Measurements from ENCODE around the gene MSANTD1.

Gene MSANTD1

DNA sequence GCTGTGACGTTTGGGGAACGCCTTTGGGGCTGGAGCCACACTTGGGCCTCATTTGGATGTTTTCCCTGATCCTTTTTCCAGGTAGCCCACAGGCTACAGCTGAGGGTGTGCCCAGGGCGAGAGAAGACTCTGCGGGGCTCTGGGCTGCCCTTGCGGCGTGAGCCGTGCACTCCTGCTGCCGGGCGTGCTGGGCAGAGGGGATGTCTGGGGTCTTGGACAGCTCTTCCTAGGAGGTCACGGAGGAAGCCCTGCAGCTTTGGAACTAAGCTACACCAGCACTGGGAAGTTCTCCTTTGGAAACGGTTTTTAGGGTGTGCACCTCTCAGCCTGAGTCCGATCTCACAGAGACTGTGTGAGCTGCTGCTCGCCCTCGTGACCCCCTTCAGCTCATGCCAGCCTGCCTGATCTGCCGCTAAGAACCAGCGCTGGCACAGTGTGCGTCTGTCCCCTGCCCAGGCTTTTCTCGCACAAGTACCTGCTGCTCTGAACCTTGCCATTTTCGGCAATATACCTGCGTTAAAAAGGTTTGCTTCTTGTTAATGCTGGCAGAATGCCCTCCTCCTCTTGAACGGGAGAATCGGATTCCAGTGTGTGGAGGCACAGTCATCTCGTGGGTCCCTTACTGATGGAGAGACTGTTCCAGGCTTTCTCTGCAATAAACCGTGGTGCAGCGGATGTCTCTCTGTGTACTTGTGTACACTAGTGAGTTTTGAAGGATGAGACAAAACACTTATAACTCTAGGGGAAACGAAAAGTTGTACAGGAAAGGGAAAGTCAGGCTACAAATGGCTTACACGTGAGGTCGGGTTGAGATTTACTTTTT lies 14.3 kb downstream of the MSANTD1 start:
- DNase-seq (ENCODE audit: low read depth in 2 of 2) = no peak

DNA sequence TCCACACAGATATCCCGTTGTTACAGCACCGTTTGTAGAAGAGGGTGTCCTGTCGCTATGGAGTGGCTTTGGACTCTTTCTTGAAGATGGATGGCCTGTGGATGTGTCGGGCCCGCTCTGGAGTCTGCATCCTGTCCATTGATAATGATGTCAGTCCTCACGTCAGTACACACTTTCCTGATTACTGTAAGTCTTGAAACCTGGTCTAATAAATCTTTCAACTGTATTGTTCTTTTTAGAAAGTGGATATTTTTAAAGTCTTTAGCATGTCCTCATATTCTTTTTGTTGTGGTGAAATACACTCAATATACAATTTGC lies 14.9 kb downstream of the MSANTD1 start:
- DNase-seq (ENCODE audit: low read depth in 2 of 2) = no peak

DNA sequence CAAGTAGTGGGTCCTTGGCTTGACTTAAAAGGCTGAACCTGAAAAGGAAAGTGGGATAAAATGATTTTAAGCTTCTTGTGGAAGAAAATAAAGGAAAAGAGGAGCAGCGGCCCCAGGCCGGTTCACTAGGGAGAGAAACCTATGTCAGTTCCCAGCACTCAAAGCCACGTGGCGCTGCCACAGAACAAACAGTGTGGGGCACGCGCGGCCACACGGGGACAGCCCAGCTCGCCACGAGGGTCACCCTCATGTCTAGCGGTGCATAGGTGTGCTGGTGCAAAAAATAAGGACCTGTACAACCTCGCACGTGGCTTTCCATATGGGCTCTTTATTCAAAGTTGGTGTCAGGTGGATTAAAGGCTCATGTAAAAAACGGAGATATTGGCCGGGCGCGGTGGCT lies 17.1 kb downstream of the MSANTD1 start:
- no peak for DNase-seq (ENCODE audit: low read depth in 2 of 2)

DNA sequence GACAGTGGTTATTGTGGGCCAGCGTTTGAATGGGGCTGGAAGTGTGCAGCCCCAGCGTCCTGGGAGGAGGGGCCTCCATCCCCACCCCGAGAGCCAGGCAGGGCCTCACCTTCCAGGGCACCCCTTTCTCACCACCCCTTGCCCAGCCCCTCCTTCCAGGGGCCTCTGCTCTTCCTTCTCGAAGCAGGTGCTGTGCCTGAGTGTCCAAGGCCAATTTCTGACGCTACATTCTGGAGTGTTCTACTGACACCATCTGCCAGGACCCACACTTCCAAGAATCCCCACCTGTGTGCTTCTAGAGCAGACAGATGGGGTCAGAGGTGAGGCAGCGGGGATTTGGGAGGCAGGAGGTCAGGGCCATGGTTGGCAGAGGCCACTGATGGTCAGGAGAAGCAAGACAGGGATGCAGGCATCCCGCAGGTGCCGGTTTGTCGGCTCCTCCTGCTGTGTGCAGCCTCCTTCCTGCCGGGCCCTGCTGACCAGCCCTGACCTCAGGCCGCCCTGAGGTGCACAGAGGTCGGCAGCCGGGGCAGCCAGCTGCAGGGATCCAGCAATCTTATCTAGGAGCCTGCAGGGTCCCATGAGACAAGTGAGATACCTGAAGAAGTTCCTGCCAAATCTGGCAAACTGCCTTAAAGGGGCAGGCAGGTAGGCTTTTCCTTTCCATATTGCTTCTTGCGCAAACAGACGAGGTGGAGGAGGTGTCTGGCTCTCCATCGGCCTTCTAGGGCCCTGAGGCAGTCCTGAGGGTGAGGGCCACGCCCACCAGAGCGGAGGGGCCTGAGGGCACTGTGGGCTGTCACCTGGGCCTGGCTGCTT lies 18.8 kb downstream of the MSANTD1 start:
- no peak for DNase-seq (ENCODE audit: low read depth in 2 of 2)

DNA sequence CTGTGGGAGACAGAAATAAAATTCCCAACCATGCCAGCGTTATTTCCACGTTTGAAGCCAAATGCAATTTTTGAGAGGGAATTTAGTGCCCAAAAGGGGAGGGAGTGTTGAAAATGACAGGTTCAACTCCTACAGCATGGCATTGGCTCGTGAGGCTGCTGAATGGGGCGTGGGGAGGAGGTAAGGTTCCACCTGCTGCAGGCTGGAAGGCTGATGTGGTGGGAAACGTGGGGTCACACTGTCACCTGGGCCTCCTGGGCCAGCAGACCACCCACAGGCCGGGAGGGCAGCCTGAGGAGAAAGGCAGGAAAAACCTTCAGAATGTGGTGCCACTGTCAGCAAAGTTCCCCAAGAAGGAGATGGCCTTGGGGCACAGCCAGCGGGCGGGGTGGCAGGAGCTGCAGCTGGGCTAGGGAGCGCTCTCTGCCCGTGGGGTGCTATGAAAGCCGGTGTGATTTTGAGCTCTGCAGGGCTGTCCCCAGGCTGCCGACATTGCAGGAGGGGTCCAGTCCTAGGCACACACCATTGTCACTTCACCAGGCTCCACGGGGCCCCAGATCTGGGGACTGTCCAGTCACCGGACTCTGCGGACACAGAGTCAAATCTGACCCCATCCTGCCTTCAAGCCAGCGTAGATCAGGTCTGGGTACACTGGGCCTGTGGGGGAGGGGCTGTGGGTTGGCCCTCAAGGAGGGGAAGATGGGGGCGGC lies 19.6 kb downstream of the MSANTD1 start:
- no peak for DNase-seq (ENCODE audit: low read depth in 2 of 2)

DNA sequence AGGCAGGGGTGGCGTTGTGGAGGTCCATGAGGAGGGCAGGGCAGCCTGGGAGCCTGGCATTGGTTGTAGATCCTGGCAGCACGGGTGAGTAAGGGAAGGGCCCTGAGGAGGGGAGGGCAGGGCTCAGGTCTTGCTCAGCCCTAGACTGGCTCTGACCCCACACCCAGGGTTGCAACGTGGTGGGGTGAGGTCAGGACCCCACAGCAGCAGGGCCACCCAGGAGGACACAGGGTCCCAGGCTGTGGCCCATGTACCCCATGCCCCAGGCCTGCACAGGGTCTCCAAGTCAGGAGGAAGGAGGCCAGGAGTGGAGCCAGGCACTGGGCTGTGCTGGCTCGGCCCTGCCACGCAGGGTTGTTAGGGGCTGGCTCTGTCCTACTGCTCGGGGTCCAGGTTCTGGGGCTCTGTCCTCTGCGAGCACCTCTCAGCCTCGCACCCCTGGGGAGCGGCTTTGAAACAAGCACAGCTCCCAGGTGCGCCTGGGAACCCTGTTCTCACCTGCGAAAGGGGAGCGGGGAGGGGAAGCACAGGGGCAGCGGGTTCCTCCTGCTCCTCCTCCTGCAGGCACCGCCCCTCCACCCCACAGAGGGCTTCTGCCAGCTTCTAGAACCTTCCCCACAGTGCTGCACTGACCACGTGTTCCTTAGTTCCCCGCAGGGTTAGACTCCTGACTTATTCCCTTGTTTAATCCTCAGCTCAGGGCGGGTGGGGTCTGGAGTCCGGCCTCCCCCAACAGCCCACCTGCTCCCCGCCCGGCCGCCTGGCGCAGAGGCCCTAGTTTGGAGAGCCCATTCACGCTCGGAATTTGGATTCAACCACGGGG lies 20.4 kb downstream of the MSANTD1 start:
- DNase-seq (ENCODE audit: low read depth in 2 of 2) = no peak

DNA sequence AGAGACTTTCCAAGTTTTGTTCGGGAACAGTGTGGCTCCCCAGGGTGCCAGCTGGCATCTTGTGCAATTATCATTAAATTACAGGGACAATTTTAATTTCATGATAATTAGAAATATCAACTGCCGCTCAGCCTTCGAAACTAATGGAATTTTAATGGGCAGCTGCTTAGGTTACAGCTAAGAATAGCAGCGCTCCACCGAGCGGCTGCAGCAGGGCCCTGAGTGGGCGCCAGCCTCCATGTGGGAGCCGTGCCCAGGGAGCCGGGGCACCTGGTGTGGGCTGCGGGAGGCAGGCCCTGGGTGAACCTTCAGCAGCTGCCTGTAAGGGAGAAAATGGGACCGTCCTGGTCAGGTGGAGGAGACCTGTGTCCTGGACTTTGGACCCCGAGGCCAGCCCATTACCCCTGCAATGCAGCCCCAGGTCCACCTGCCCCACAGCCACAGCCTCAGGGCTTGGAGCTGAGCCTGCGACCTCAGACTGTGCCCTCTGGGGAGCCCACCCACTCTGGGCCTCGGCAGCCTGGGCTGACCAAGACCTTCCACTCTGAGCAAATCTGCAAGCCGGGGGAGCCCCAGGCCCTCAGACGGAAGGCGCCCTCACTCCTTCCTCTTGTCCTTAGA lies 21.1 kb downstream of the MSANTD1 start:
- no peak for DNase-seq (ENCODE audit: low read depth in 2 of 2)

DNA sequence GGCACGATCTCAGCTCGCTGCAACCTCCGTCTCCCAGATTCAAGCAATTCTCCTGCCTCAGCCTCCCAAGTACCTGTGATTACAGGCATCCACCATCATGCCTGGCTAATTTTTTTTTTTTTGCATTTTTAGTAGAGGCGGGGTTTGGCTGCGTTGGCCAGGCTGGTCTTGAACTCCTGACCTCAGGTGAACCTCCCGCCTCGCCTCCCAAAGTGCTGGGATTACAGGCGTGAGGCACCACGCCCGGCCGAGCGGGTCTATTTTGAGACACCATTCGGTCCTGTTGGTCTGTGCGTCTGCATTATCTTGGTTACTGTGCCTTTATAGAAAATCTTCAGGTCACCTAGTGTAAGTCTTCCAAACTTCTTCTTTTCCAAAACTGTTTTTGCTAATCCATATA lies 22.2 kb downstream of the MSANTD1 start:
- no peak for DNase-seq (ENCODE audit: low read depth in 2 of 2)

DNA sequence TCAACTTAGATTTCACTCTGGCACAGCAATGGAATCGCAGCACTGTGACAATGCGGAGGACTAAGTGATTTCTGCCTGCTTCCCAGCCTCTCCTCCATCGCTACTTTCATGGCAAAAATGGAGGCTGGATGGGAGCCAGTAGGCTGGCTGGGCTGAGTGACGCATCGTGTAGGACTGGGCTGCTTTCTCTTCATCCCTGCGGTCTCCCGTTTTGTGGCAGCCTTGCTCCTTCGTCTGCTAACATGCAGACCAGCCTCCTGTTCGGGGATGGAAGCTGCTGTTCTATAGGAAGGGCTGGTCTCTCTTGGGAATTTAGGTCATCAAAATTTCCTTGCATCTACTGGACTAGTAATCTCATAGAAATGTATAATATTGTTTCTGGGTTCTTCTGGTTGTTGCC lies 28.0 kb downstream of the MSANTD1 start:
- DNase-seq (ENCODE audit: low read depth in 2 of 2) = no peak

DNA sequence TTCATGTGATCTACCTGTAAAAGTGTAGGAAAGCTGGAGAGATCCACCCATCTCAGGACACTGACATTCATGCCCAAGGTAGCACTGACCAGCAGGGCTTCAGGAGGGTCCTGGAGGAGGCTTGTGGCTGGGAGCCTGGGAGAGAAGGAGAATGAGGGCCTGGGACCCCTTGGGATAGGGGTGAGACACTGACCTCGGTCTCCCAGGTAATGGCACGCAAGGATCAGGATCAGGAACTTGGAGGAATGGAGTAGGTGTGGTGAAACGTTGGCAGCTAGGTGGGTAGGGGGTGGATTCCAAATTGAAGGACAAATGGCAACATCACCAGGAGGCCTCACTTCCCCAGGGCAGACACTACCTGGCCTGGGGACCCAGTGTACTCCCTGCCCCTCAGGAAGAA lies 31.5 kb downstream of the MSANTD1 start:
- no peak for DNase-seq (ENCODE audit: low read depth in 2 of 2)

DNA sequence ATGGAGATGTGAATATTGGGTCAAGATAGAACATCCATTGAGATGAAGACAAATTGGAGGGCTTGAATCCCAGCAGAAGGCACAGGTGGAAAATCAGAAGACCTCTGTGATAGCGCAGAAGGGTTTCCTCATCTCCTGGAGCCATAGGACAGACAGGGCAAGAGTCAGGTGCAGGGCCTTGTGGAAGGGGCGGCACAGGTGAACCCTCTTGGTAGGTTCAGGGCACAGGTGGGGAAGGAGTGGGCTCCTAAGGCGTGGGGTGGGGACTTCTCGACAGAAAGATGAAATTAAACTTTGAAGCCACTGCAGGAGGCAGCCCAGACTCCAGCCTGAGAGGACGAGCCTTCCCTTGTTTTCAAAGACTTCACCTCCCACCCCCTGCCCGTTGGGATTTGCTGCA lies 34.5 kb downstream of the MSANTD1 start:
- DNase-seq (ENCODE audit: low read depth in 2 of 2) = no peak

DNA sequence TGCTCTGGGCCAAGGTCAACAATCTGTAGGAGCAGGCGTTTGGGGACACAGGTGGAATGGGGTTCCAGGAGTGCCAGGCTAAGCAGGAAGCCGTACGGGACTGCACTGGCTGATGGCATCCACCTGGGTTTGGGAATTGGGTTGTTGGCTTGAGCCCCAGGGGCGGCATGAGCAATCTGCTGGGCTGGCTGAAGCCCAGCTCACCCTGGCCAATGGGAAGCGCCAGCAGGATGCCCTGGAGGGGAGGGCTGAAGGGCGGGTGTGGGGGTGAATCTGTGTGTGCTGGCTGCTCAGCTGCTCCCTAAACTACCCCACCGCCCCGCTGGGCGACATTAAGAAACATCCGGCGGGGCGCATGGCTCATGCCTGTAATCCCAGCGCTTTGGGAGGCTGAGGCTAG lies 35.0 kb downstream of the MSANTD1 start:
- no peak for DNase-seq (ENCODE audit: low read depth in 2 of 2)

DNA sequence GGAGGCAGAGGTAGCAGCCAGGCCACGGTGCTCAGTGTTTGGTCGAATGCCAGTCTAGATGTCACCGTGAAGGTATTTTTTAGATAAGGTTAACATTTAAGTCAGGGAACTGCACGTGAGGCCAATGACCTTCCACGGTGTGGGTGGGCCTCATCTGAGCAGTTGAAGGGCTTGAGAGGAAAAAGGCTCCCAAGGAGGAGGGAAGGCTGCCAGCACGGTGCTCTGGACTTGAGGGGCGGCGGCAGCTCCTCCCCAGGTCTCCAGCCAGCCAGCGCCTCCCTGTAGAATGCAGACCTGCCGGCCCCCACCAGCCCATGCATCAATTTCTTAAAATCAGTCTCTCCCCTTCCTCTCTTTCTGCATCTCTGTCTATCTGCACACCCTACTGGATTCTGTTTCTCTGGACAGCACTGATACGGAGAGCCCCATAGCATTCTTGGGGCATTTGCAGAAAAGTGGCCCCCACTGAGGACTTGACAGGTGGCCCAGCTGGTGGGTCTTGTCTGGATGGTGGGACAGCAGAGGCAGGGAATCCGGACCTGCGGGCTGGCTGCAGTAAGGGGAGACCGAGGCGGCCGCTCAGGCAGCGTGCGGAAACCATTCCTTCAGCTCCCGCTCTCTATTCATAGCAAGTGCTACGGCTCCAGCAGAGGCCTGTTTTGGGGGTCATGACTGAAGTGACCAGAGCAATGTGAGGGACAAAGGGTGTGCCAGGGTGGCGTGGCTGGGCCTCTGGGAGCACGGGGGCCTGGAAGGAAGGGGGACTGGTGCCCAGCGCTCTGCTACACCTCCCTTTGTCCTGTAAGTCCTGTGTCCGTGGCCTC lies 36.0 kb downstream of the MSANTD1 start:
- no peak for DNase-seq (ENCODE audit: low read depth in 2 of 2)

DNA sequence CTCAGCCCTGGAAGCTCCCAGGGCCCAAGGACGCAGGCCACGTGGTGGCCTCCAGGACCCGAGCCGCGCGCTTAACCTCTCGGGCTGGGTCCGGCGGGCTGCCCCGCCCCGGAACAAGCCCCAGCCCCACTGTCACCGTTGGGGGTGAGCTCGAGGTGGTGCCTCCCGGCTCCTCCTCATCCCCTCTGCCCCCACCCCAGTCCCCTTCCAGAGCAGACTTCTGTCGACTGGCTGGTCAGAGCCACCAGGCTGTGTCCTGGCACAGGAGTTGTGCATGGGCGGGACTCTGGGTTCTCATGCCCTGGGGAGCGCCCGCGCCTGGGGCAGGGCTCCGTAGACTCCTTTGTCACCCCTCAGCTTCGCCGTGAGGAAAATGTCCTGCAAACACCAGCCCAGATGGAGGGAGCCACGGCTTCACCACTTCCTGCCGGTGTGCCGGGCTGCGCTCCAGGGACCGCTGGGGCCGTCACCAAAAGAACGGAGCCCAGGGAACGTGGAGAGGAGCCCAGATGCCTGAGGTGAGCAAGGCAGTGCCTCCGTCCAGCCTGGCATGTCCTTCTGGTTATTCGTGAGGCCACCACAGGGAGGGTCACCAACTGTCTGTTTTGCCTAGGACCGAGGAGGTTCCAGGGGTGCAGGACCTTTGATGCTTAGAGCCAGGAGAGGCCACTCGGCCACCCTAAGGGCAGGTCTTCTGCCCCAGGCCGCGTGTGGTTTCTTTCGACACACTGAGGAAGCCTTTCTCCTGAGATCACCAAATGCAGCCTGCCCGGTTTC lies 36.8 kb downstream of the MSANTD1 start:
- DNase-seq (ENCODE audit: low read depth in 2 of 2) = no peak

DNA sequence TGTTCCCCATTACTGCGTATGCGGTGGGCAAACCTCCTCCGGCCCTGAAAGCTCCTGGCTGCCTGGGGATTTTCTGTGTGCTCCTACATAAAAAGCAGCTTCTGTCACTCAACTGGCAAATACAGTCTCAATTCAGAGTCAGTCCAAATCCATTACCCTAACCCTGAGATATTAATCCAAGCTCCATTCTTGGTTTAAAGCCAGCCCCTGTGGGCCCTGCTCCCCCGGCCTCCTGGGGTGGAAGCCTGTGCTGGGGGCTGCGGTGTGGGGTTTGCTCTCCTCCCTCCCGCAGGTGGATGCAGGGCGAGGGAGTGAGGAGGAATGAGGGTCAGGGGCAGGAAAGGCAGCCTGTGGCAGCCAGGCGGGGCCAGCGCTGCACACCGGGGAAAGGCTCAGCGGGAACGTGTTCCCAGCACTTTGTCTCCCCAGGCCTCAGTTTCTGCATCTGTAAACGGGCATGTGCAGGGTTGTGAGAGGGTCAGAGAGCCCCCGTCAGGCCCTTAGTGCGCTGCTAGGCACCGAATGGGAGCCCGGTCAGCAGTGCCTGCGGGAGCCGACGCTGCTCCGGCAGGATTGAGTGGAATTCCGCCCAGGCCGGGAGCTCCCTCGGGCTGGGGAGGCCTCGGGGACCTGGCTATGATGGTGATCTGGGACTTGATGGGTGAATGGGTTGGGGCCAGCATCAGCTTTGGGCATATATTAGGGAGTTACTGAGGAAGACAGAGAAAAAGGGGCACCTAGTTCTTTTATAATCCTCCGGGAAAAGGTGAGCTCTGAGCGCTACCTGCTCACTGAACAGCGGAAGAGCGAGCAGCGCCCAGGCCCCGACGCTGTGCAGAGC lies 37.6 kb downstream of the MSANTD1 start:
- no peak for DNase-seq (ENCODE audit: low read depth in 2 of 2)

DNA sequence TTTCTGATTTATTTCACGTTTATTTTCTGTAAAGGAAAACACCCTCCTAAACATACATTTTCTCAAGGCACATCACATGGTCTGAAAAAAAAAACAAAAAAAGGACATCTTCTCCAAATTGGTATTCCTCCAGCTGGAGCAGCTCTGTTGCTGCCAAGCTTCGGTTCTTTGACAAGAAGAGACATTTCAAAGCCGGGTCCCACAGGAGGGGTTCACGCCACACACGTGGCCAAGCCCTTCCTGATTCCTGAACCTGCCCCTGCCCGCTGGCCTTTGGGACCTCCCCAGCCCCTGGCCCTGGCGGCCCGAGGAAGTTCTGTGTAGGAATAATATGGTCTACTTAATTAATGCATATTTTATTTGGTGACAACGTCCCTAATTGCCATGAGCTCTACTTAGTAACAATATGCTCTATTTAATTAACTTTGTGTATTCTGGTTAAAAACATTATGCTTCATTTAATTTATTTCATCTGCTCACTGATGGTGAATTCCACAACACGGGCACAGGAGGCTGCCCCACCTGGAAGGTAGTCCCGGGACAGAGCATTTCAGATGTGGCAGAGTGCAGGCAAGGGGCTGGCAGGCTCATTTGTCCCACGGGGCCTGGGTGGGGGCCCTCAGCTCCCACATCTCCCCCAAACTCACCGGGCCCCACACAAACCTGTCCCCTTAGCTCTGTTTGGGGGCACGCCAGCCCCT lies 38.5 kb downstream of the MSANTD1 start:
- no peak for DNase-seq (ENCODE audit: low read depth in 2 of 2)

DNA sequence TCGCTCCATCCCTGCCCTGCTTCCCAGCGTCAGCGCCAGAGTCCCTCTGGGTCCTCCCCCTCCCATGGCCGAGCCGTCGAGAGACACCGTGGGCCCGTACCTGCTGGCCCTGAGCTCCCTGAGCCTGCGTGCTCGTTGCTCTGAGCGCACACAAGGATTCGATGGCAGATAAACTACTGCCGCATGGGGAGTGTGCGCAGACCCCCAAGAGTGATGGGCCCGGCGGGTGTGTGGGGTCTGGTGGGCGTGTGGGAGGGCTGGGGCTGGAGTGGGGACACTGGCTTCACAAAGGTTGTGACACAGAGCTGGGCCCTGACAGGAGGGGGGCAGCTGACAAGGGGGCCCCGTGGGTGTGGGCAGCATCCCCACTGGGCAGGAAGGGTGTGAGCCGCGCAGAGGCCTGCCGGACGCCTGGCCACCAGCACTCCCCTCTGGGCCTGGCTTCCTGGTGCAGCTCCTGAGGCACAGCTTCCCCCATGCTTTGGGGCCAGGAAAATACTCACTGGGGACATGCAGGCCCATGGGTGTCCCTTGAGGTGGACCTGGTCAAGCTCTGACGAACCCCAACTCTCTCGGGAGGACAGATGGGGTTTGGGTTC lies 39.1 kb downstream of the MSANTD1 start:
- no peak for DNase-seq (ENCODE audit: low read depth in 2 of 2)

All from stimulated activated CD8-positive, alpha-beta memory T cell treated with anti-CD3 and anti-CD28 coated beads, Interleukin-2, amount 100 ng/mL, for 1 hour (primary cell).